Ramos (cell line): Measurements from ENCODE around the gene CDH13.

Experiments
- in situ Hi-C: fragments of 300-500 bp; cut with MboI; formaldehyde crosslinking; loops from one replicate; pipeline ENCODE4 v1.14.3; 2022; ENCODE audit warnings: low sequenced_read_pairs; ENCODE audit not compliant: unreplicated experiment

The CDH13 gene

GRCh38 chr16:83118365-83118764 is 491.6 kb downstream of the CDH13 start:
- in situ Hi-C loops, result no loop called here

GRCh38 chr16:83125999-83126568 is 499.3 kb downstream of the CDH13 start:
- in situ Hi-C loops, result no loop called here

GRCh38 chr16:83128041-83128440 is 501.3 kb downstream of the CDH13 start:
- in situ Hi-C loops, result no loop called here

GRCh38 chr16:83130039-83130438 is 503.3 kb downstream of the CDH13 start:
- in situ Hi-C loops, result no loop called here

- in situ Hi-C loops, result no loop called here
Observed at GRCh38 chr16:83134638-83135037, 507.9 kb downstream of the CDH13 start.

- in situ Hi-C loops, result no loop called here
Observed at GRCh38 chr16:83136419-83136818, 509.6 kb downstream of the CDH13 start.

GRCh38 chr16:83136924-83137323 is 510.2 kb downstream of the CDH13 start:
- in situ Hi-C loops, result no loop called here

GRCh38 chr16:83137326-83137781 is 510.6 kb downstream of the CDH13 start:
- in situ Hi-C loops, result no loop called here

DNA sequence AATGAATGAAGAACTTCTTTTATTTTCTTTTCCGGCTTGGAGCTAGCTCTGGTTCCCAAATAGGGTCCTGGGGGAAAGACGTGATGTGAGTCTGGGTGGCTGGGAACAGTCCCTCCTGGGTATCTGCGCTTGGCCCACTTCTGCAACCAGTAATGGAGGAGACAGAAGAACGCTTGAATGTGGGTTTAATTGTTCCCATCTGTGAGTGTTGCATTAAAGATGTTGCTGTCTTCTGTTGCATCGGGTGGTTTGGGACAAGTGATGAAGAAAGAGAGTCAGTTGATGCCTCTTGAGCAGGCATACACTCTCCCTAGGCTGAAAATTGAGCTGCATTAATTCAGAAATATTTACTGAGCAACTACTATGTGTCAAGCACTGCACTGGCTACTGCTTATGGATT is 511.1 kb downstream of the CDH13 start:
- in situ Hi-C loops, result no loop called here

- in situ Hi-C loops, result no loop called here
Observed at GRCh38 chr16:83138512-83138911, 511.7 kb downstream of the CDH13 start.

DNA sequence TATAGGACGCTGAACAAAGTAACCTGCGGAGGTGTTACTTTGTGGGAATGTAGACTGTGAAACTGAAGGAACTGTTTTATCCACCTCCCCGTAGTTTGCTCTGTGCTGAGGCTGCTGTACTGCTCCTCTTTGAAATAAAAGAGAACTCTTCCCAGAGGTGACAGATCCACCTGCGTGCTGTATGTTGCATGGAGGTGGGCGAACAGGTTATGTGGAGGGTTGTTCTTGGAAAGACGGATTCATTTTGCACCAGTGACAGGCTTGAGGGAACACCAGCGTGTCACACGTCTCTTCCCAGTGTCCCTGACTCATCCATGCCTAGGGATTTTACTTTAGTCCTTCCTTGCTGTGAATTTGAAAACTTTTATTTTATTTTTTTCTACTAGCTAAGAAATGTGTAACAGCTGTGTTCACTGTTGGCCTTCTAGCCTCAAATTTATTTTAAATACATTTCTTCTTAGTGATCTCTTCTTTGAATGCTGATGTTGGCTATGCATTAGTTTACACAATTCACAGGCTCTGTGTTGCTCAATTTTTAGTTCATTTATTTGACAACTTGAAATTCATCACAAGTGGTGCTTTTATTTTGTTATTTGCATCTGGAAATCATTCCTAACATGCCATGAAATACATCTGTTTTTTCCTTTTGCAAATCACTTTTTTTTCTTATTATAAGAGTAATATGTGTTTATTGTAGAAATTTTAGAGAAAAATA is 512.4 kb downstream of the CDH13 start:
- in situ Hi-C loops, result no loop called here

DNA sequence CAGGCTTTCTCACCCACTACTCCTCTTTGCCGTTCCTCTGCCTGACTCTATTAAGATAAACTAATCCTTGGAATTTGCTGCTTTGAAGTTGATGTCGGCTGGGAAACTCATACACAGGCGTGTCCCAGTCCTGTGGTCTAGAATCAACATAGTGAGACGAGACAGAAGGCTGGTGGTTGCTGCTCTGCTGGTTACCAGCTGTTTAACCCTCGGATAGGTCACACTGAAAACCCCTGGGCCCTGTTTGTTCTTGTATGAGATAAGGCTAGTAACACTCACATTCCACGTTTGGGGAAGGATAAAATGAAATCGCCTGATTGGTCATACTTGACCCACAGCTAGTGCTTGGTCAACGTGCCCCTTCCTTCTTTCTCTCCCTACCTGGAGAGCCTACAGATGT is 517.0 kb downstream of the CDH13 start:
- in situ Hi-C loops, result no loop called here

DNA sequence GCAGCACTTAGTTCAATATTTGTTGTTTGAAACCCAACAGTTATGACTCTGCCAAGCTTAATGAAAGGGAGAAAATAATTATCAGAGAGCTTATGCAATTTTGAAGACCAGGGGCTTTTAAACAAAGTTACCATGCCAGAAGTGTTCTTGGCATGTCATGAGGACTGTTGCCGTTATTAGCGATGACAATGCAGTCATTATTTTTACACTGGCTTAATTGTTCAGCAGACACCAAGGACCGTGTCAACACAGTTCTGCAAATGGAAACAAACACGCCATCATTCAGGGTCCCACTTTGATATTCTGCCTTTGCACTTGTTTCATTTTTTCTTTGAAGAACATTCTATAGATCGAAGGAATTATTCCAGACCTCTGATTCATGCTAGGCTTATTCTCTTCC is 518.5 kb downstream of the CDH13 start:
- in situ Hi-C loops, result no loop called here

GRCh38 chr16:83147244-83147643 is 520.5 kb downstream of the CDH13 start:
- in situ Hi-C loops, result no loop called here

DNA sequence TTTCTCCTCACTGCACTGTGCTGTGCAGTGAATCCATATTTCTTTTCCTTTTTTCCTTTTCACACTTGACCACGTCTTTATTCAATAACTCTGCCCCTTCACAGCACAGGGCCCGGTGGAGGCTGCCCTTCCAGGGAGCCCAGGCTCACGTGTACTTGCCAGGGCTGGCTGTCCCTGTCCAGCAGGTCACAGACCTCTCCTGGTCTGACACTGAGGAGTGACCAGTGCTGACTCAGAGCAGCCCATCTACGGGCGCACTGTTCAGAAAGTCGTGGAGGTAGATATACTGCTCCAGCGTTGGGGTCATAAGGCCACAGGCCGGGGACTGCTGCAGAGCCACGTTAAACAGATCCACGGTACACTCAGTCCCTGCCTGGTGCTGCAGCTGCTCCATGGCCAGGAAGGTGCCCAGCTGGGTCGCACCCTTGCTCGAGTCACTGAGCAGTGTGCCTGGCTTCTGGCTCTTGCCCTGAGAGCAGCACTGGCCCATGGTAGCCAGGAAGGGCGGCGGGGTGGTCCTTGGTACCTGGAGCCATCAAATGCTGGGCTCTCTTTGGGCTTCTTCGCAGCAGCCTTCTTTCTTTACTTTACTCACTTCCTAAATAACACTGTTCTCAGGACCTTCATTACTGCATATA is 531.7 kb downstream of the CDH13 start:
- in situ Hi-C loops, result no loop called here

DNA sequence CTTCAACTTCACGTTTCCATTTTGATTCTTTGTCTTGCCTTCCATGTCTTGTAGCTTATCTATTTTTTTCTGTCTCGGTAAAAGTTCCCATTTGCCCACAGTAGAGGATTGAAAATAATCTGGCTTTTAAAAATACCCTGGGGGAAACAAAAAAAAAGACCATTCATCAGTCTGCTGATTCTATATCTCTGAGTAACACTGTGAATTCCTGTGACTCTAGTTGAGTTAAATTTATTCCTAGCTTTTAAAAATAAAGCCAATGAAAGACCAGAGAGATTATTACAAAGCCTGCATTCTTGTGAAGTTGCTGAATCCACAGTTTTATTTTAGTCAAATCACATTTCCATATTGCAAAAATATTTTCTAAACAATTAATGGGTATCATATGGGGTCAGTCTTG is 532.3 kb downstream of the CDH13 start:
- in situ Hi-C loops, result no loop called here

DNA sequence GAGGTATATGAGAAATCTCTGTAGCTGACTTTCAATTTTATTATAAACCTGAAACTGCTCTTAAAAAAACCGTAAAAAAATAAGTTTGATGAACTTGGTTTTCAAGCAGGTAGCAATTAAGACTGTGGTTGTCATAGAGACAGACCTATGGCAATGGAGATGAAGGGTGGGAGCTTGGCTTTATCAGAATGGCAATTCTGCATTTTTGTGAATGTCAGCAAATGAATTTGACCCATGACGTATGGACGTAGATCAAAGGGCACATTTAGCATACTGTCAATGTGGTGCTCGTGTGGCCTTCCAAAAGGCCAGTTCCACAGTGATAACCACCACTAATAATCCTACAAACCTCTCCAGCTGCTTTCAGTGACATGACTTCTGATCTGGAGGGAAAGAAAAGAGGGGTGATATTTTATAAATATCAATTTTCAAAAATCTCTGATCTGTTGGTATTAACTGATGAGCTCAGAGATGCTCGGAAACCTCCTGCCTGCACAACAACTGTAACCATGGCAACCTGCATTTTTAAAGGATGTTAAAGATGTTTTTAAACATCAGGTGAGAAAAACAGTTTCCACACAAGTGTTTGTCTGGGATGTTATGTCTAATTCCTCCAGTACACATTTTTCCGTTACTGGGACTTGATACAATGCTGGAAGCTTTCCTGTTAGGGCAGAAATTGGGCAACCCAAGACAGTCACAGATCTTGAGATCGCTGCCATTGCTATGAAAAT is 533.7 kb downstream of the CDH13 start:
- in situ Hi-C loops, result no loop called here

GRCh38 chr16:83162791-83163190 is 536.0 kb downstream of the CDH13 start:
- in situ Hi-C loops, result no loop called here

- in situ Hi-C loops, result no loop called here
Observed at GRCh38 chr16:83164816-83165215, 538.0 kb downstream of the CDH13 start.

DNA sequence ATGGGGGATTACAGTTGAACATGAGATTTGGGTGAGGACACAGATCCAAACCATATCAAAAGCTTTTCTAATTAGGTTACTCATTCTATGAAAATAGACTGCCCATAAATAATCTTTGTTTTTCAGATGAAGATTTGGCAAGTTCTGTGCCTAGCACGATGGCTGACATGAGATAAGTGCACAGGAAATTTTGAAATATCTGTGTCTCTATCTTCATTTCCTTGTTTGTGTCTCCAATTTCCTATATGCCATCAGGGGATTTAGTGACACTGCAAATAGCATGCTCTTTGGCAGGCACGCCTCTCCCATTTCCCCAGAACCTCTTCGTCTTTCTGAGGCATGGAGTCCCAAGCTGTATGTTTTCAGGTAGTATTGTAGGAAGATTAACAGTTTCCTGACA is 544.6 kb downstream of the CDH13 start:
- in situ Hi-C loops, result no loop called here

- in situ Hi-C loops, result no loop called here
Observed at GRCh38 chr16:83174671-83175070, 547.9 kb downstream of the CDH13 start.
